GM12865 (cell line): ENCODE measurements around the gene SPATA33.
"Not testable (repeated sequence)": the region's sequence is repeated elsewhere in the genome, so short reads cannot be mapped to it uniquely, and the experiment has no call there.

Experiments
- DNase-seq: peaks from one replicate; pipeline ENCODE4 v3.0.0; 2010; ENCODE audit warnings: low read depth
- H3K4me3 ChIP-seq: 2 replicates; pipeline ENCODE4 v1.5.1; 2011; ENCODE audit warnings: mild to moderate bottlenecking, low read depth, low read length, control low read depth
- TF ChIP-seq, protein P1 (sequence below): IDR thresholded peaks from 2 replicates; pipeline ENCODE4 v1.5.1; 2011; ENCODE audit warnings: low read length, control low read depth, low read depth, inconsistent platforms; ENCODE audit not compliant: insufficient read depth; ENCODE audit errors: missing control alignments

SPATA33 gene

DNA sequence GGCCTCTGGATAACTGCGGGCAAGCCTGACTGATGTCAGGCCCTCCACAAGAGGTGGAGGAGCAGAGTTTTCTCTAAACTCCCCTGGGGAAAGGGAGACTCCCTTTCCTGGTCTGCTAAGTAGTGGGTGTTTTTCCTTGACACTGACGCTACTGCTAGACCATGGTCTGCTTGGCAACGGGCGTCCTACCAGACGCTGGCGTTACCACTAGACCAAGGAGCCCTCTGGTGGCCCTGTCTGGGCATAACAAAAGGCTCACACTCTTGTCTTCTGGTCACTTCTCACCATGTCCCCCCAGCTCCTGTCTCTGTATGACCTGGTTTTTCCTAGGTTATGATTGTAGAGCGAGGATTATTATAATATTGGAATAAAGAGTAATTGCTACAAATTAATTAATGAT is 9.4 kb downstream of the SPATA33 start:
- DNase-seq, H3K4me3 ChIP-seq: not testable (repeated sequence)
- TF ChIP-seq, protein P1, sequence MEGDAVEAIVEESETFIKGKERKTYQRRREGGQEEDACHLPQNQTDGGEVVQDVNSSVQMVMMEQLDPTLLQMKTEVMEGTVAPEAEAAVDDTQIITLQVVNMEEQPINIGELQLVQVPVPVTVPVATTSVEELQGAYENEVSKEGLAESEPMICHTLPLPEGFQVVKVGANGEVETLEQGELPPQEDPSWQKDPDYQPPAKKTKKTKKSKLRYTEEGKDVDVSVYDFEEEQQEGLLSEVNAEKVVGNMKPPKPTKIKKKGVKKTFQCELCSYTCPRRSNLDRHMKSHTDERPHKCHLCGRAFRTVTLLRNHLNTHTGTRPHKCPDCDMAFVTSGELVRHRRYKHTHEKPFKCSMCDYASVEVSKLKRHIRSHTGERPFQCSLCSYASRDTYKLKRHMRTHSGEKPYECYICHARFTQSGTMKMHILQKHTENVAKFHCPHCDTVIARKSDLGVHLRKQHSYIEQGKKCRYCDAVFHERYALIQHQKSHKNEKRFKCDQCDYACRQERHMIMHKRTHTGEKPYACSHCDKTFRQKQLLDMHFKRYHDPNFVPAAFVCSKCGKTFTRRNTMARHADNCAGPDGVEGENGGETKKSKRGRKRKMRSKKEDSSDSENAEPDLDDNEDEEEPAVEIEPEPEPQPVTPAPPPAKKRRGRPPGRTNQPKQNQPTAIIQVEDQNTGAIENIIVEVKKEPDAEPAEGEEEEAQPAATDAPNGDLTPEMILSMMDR, result peak; percentile 8

DNA sequence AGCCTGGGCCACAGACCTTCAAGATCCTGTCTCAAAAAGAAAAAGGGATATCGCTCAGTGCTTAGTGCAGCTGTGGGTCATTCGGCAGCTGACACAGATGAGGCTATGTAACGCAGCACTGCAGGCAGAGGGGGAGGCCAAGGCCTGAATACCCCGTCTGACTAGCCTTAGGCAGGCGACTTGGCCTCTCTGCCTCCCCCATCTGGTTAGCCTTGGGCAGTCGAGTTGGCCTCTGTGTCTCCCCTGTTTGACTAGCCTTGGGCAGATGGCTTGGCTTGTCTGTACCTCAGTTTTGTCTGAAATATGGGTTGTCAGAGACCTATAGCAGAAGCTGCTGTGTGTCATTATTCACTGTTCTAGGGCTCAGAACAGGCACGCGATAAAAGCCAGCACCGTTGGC is 10.0 kb downstream of the SPATA33 start:
- H3K4me3 ChIP-seq, result no peak overlapping the region
- TF ChIP-seq, protein P1, result no peak
- no peak for DNase-seq

DNA sequence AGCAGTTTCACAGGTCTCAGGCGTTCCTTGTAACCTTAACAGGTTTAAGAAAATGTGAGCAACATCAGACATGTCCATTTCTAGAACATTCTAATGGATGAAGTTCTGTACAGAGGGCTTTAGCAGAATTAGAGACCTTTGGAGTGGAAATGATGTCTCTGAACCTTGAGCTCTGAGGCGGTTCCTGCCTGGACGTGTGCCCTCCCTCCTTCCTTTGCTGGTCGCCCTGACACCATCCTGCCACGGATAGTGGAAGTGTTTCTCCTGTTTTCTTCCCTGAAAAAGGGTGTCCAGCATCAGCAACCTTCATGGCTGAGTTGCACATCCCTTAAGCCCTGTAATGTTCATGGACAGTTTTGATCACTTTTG is 11.1 kb downstream of the SPATA33 start:
- TF ChIP-seq, protein P1, result no peak
- DNase-seq, result no peak
- H3K4me3 ChIP-seq, result no peak overlapping the region

DNA sequence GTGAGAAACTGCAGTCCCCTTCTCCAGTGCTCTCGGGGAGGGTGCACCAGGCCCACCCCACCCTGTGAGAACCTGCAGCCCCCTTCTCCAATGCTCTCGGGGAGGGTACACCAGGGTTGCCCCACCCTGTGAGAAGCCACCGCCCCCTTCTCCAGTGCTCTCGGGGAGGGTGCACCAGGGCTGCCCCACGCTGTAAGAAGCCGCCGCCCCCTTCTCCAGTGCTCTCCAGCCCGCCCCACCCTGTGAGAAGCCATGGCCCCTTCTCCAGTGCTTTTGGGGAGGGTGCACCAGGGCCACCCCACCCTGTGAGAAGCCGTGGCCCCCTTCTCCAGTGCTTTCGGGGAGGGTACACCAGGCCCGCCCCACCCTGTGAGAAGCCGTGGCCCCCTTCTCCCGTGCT is 12.1 kb downstream of the SPATA33 start:
- no peak overlapping the region for H3K4me3 ChIP-seq
- DNase-seq, result no peak
- TF ChIP-seq, protein P1, result no peak

DNA sequence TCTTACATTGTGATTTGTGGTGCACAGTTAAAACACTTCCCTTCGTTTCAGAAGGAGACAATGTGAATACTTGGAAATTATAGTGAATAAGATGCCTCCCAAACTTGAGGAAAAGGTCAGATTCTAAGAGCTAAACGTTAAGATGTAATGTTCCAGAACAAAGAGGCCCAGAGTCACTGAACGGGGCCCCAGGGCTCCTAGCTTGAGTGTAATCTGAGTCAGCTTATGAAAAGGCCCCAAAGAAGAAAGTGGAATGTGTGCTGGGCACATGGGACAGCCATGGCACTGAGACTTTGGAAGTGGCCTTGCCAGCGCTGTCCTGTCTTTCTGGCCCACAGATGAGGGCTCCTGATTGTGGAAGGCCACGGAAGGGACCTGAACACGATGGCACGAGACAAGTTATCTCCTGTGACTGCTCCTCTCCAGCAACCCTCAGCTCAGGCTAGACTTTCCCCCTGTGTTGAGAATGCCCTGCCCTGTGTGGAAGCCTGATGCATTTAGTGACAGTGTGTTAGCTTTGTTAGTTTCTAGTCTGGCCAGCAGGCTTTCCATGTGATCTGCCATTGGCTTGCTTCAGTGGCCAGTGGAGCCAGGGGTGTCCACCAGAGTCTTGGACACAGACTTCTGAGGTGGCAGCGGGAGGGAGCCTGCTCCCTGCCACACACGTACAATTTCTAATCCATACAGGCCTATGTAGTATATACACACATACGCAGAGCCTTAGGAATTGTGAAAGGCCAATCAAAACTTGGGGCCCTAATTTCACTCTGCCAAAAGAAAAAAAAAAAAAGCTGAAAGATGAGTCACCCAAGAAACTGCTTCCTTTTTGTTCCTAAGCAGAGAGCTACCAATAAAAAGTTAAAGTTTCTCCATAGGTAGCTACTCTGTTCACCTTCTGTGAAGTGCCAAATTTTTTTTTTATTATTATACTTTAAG is 13.1 kb downstream of the SPATA33 start:
- H3K4me3 ChIP-seq, result no peak overlapping the region
- TF ChIP-seq, protein P1, result no peak
- DNase-seq, result no peak

DNA sequence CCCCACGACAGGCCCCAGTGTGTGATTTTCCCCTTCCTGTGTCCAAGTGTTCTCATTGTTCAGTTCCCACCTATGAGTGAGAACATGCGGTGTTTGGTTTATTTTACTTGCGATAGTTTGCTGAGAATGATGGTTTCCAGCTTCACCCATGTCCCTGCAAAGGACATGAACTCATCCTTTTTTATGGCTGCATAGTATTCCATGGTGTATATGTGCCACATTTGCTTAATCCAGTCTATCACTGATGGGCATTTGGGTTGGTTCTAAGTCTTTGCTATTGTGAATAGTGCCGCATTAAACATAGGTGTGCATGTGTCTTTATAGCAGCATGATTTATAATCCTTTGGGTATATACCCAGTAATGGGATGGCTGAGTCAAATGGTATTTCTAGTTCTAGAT is 13.9 kb downstream of the SPATA33 start:
- DNase-seq, result not testable (repeated sequence)

DNA sequence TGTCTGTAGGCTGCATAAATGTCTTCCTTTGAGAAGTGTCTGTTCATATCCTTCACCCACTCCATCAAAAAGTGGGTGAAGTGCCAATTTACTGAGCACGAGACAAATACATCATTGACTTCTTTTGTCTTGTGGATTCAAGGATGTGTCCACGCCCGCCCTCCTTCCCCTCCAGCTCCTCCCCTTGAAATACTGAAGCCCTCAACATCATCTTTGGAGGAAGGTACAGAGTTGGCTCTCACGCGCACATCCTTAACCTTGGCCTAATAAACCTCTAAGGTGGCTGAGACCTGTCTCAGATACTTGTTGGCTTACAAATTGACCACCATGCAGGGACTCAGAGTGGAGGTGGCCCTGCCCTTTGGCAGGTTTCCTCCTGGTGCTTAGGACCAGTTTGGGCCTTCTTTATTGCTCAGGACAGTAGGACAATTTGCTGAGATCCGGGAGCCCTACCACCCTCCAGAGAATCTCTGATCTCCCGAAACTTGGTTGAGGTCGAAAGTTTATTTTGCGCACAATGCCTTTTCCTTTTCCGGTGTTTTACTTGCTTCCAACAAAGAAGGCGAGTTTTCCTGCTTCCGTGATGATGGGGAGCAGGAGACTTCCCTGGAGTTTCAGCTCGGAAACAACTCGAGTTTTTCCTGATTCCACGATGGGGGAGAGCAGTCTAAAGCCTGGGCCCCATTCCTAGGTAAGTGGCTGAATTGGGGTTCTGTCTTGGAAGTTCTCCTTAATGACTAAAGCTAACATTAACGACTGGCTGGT is 14.7 kb downstream of the SPATA33 start:
- TF ChIP-seq, protein P1, result no peak
- DNase-seq, result no peak
- no peak overlapping the region for H3K4me3 ChIP-seq

More for the DNA sequence above, 13.9 kb downstream of the SPATA33 start:
- not testable (repeated sequence) for H3K4me3 ChIP-seq
